ENCODE data around the gene LBHD2.

LBHD2 gene

DNA sequence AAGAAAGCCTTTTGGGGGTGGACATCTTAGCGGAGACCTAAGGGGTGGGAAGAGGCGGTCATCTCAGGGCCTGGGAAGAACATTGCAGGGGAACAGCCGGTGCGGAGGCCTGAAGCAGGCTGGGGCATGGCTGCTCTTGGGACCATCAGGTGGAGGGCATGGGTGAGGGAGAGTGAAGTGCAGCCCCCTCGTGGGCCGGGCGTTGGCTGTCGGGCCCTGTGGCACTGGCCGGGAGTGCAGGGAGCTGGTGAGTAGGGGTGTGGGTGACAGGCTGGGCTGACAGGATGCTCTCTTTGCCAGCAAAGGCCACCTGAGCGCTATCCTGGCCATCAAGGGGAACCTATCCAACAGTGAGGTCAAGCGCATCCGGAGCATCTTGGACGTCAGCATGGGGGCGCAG, 50.9 kb downstream of the LBHD2 start:
- no peak for DNase-seq

DNA sequence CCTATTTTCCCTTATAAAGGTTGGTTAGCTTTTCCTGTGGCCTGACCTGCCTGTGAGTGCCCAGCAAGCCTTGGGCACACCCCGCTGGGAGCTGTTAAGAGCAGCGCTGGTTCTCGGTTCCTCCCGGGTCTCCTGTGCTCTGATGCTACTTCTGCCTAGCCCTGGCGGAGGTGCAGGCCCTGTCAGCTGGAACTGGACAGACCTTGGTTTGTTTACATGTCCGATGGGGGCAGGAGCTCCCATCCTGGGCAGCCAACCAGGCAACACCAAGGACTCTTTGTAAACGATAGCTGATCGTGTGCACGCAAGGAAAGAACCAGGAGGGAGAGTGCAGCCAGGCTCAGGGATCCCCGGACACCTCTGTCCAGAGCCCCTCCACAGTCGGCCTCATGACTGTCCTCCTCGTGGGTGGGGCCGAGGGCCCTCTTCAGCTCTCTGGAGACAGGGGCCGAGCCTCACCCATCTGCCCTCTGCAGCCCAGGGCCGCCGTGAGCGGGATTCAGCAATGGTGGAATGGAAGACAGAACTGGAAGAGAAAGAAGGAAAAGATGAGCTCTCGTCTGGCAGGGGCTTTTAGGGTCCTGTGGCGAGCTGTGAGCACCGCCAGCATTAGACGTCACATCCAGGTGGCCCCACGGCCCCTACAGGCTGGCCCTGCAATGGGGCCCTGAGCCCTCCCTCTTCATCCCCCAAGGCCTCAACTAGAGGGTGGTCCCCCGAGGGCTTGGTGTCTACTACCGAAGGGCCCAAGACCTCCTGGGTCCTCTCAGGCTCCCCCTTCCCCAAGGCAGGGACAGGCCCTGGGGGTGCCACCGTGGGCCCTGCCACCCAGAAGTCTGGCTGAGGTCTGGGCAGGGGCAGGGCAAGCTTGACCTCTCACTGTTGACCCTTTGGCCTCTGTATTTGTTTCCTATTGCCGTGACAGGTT, 51.6 kb downstream of the LBHD2 start:
- no peak for DNase-seq

DNA sequence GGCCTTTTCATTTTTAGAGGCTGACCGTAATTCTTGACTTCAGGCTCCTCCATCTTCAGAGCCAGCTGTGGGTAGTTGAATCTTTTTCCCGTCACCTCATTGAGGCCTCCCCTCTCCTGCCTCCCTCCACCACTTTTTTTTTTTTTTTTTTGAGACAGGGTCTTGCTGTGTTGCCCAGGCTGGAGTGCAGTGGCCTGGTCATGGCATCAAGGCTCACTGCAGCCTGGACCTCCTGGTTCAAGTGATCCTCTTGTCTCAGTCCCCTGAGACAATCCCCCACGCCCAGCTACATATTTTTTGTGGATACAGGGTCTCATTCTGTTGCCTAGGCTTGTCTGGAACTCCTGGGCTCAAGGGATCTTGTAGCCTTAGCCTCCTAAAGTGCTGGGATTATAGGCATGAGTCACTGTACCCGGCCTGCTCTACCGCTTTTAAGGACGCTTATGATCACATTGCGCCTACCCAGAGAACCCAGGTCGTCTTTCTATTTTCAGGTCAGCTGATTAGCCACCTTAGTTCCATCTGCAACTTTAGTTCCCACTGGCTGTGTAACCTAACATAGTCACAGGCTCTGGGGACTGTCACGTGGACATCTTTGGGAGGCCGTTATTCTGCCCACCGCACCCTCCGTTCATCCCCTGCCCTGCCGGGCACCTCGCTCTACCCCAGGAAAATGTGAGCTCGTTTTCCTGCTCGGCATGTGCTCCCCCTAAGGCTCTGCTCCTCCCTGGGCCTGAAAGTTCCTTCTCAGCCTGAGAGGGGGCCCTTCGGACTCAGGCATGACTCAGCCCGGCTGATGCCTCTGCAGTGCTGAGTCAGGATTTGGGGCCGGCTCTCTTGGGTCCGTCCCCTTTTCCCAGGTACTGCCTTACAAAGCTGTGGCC, 52.6 kb downstream of the LBHD2 start:
- no peak for DNase-seq

DNA sequence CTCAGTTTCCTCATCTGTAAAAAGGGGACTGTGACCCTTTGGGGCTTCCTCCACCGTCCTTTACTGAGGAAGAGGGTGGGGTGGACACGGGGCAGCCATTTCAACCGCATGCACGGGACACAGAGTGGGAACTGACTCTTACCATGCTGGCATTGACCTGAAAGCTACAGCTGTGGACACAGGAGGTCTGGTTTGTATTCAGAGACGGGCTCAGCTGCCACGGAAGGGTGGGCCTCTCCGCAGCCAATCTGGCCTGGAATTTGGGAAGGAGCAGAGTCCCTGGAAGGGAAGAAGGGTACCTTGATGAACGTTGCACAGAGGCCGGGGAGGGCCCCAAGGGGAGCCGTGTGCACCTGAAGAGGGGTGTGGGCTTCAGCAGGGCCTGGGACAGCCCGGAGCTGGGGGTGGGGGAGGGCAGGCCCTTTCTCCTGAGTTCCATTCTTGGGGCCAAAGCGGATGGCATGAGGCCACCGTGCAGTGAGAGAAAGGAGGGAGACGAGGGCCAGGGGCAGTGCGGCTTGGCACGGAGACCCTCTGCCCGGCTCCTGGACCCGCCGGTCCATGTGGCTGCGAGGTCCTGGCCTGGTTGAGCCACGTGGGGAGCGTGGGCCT, 53.8 kb downstream of the LBHD2 start:
- no peak for DNase-seq

DNA sequence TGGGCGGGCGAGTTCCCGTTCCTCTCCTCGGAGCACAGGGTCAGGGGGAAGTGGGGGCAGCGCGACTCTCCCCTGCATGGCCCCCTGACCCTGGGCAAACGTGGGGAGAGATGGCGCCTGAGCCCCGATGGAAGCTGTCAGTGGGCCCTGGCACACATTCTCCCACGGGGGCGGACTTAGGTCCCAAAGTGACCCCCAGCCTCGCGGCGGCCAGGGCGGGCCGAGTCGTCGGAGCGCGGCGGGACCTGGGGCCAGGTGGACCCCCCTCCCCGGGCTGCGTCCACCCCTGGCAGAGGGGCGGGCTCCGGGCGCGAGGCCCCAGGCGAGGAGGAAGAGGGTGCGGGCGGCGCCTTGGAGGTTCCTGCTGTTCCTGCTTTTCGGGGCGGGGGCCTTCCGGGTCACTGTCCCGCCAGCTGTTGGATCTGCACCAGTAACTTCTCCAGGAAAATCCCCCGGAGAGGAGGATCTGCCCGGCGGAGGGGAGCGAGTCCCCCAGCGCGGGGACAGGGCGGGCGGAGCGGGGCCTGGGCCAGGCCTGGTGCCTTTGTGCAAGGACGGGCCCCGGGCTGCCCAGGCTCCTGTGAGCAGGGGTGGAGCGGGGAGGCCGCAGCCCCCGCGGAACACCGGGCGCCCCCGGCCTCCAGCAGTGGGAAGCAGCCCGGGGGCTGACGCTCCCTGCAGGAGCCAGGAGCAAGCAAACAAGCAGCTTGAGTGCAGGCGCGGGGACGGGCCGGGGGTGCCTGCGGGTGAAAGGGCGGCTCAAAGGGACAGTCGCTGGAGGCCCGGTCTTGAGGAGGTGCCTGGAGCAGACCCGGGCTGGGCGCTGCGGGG, 54.5 kb downstream of the LBHD2 start:
- no peak for DNase-seq

DNA sequence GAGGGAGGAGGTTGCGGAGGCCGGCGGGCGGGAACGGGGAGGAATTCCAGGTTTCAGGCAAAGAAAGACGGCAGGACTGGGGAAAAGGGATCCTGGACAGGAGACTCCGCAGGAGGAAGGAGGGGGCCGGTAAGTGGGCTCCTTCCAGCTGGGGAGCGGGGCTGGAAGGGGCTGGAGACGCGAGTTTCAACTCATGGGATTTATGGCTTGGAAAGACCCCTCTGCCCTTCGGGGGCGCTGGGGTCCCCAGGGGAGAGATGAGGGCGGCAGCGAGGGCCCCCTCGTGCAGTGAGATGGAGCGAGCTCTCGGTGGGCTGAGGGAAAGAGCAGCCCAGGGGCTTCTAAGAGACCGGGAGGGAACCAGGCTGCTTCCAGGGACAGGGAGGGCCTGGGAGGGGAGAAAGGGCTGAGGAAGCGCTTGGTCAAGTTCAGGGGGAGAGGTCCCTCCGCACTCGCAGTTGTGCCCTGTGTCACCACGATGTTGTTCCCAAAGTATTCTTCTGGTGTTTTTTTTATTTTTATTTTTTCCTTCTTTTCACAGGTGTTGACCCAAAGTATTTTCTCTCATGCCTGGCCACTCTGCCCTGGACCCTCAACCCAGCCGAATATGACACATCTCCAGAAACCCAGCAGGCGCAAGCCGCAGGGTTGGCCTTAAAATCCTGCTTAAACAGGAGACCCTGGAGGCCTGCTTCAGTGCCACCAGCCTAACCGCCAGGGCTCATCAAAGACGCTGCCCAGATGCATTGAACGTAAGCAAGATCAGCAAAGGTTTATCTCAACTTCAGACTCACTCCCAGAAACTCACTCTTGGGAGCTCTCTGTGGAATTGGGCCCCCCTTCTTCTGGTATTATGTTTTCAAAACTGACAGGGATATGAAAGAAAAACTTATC, 55.4 kb downstream of the LBHD2 start:
- DNase-seq, result no peak
